GM18951 (cell line): ENCODE results near the gene CREB3.

Experiments
- POLR2A ChIP-seq: IDR thresholded peaks from 4 replicates; pipeline ENCODE4 v1.6.1; 2011; ENCODE audit warnings: mild to moderate bottlenecking; ENCODE audit not compliant: insufficient read length, insufficient read depth; ENCODE audit errors: extremely low read depth
- in situ Hi-C: fragments of 300-500 bp; cut with MboI; formaldehyde crosslinking; loops from one replicate; pipeline ENCODE4 v1.12.0; 2022; ENCODE audit warnings: low sequenced_read_pairs, mixed read lengths, inconsistent platforms; ENCODE audit not compliant: unreplicated experiment

The CREB3 gene

DNA sequence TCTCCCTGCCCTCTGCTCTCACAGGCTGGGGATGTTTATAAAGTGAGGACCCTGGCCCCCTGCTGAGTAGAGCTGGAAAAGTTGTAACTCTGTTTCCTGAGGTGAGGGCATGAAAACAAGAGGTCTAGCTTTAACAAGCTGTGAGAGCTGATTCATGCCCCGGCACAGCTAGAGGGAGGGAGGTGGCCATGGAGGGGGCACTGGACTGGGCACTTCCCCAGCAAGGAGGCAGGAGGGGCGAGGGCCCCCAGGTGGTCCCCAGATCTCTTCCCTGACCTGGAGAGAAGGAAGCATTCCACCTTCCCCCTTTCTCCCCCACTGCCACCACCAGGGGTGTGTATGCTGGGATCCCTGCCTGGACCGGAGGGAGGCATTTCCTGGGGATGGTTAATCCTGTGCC is 21.8 kb downstream of the CREB3 start, which contains the start of gene MSMP:
Gene MSMP, minus strand, starts transcription at position 13 of the 400 bp plus-strand sequence. CDS start 147 bp downstream, outside the sequence.
- no peak for TF ChIP-seq POLR2A
- in situ Hi-C loops = no loop called here

DNA sequence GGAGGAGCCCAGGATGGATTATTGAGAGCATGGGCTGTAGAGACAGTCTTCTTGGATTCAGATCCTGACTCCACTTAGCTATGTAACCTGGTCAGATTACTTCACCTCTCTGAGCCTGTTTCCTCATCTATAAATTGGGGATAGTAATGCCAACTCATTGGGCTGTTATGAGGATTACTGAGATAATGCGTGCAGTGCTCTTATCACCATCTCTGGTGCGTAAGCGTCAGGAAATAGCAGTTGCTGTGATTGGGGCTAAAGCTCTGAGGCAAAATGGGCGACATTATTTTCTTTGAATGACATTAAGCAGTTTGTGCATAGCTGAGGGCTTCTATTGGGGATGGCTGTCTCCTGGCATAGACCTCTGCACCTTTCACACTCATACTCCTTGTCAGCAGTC is 22.6 kb downstream of the CREB3 start:
- in situ Hi-C loops = no loop called here
- TF ChIP-seq POLR2A = no peak

DNA sequence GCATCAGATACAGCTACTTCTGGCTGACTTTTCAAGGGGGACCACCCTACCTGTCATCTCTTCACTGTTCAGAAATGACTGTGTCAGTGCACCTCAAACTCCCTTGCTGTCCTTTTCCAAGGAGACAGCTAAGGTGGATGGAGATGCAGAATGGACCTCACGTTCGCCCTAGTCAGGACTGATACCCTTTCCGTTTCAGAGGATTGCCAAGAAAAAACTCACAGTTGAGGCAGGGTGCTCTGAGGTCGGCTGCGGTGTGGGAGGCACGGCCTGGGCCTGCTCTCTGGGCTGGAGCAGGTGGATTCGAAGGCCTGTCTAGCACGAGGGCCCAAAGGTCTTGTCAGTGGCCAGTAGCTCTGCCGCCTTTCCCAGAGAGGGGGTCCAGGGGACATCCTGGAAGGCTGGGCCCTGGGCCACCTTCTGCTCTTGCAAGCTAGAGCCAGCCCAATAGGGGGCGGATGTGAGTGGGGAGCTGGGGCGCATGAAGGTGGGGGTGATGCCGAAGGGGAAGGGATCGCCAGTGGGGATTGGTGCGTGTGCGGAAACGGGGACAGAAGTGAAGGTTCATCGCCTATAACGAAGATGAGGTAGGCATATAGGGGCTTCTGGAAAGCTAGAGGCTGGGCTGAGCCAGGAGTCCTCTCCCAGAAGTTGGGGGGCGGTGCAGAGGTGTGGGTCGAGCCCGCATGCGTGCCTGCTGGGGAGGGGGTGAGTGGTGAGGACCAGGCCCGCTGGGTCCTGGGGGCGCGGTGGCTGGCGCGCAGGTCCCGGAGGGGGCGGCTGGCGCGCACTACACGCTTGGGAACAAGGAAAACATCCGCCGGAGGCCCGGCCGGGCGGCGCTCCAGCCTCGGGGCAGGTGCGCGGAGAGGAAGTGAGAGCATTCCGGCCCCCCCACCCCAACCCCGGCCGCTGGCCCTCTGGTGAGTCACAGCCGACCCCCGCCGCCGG is 24.1 kb downstream of the CREB3 start:
- in situ Hi-C loops = no loop called here
- peak; percentile 64 for TF ChIP-seq POLR2A

DNA sequence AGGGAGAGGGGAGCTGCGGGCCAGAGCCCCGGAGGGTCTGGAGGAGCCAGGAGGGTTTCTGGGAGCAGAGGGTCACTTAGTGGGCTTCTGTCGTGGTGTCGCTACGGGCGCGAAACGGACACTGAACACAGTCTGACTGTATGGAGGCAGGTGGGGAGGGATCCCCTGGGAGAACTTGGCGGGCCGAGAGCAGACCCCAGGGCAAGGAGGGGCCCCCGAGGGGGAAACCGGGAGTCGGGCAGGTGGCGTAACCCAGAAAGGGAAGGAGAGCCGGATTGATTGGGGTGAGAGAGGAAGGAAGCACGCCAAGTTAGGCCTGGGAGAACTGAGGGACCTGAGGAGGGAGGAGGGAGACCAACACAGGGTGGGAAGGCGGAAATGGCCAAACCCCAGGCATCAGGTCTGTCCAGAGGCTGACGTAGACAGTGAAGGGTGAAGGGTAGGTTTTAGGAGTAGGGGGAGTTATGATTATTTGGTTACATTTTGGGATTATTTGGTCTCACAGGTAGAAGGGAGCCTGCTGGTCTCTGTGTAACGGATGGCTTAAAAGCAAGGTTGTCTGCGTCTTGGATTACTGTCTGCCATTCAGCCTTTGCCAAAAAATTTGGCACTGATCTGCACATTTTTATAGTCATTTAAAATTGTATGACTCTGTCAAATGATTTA is 24.9 kb downstream of the CREB3 start:
- peak; percentile 58 for TF ChIP-seq POLR2A
- in situ Hi-C loops = no loop called here

DNA sequence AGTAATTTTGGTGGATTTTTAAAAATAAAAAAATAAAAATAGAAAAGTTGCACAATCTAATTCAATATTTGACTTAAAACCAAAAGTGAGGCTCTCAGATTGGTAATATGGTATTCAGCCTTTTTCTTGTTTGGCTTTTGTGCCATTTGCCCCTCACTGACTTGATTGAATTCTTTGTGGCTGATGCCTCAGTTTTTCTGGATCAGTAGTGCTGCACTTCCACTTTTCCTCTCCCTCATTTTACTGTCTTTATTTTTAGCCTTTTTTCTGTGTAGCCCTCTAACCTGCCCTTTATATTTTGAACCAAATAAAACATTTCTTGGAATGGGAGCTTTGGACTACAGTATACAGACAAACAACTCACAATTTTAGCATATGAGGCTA is 25.4 kb downstream of the CREB3 start:
- in situ Hi-C loops = no loop called here
- no peak for TF ChIP-seq POLR2A

DNA sequence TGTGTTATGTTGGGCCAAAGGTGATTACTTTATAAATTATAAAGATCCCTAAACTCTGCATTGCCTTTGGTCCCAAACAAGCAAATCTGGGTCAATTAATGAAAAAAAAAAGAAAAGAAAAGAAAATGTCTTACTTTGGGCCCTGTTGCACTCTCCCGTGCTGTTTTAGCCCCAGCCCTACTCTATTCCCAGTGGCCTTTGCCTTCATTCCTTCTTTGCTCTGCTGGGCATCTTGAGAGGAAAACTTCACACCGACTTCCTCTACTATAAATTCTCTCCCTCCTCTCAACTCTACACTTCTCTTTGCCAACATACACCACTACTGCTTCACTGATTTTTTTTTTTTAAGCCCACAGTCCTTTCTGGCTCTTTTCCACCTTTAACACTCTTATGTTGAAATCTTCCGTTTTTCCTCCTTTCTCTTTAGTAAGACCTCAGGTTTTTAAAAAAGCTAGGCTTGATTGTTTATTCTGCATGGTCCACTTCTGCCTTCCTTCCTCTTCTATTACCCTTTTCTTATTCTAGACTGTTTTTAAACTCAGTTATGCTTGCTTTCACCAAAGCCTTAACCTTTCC is 26.1 kb downstream of the CREB3 start:
- in situ Hi-C loops = no loop called here
- no peak for TF ChIP-seq POLR2A

DNA sequence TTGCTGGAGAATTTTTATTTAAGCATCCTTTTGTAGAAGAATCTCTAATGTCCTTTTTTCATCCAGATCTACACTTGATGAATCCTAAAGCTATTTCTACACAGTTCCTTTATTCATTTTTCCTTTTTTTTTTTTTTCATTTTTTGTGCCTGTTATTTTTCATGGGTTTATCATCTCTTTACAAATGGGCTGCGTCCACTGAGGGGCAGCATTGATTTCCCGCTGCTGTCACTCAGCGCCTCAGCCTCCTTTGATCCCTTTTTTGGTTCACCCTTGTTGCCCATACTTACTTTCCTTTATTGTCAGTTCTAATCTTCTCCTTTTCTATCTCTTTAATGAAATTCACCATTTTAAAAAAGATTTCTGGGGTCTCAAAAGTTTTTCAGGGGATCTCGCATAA is 27.3 kb downstream of the CREB3 start:
- in situ Hi-C loops = no loop called here
- TF ChIP-seq POLR2A = no peak

DNA sequence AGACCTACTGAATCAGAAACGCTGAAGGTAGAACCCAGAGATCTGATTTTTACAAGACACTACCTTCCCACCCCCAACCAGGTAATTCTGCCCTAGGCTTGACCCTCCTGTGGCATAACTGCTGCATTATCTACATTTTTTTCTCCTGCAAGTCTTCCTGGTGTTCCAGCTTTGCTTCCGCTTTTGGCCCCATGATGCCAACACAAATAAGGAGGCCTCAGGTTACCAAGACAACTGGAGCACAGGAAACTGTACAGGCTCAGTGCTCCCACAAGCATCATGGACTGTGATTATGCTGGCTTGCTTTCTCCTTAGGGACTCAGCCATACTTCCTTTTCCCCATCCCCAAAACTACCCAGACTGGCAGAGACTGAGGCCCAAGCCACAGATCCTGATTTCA is 28.2 kb downstream of the CREB3 start:
- in situ Hi-C loops = no loop called here

DNA sequence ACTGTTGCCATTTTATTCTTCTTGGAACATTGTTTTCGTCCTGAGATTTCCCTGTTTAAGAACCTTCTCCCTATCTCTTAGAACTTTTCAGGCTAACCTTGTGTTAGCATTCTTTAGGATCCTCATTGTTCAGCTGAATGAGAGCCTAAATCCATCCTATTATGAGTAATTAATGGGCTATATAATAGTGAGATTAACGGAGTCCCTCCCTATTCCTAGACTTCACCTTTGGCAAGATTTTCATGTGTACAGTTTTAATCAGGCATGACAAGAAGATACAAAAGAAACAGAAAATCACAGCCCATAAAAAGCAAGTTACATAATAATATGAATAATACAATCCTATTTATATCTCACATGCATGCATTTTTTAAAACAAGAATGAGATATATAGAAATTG is 30.7 kb downstream of the CREB3 start:
- TF ChIP-seq POLR2A = no peak
- in situ Hi-C loops = no loop called here

More for the DNA sequence above, 28.2 kb downstream of the CREB3 start:
- no peak for TF ChIP-seq POLR2A

DNA sequence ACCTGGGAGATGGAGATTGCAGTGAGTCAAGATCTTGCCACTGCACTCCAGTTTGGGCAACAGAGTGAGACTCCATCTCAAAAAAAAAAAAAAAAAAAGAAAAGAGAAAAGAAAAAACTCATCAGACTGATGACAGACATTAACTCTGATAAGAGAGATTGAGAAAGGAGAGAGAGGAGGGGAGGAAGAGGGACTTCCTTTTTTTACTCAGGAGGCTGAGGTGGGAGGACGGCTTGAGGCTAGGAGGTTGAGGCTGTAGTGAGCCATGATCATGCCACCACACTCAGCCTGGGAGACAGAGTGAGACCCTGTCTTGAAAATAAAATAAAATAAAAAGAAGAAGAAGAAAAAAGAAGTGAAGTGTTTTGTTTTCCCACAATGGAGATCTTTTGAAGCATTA is 31.3 kb downstream of the CREB3 start:
- in situ Hi-C loops = no loop called here
- no peak for TF ChIP-seq POLR2A

DNA sequence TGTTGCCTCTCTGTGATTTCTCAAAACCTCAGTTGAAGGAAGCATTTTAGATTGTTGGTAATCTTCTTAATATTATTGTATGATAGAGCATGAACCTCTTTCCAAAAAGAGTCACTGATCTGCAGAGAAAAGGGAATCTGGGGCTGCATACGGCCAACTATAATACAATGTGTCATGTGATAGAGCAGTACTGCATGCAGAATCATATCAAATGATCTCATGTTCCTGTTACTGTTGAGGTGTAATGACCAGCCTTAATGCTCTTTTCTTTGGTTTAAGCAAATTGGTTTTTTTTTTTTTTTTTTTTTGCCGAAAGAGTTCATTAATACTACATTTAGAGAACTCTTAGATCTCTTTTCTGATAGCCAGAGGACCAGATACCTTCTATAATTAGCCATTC is 34.5 kb downstream of the CREB3 start:
- in situ Hi-C loops = no loop called here

DNA sequence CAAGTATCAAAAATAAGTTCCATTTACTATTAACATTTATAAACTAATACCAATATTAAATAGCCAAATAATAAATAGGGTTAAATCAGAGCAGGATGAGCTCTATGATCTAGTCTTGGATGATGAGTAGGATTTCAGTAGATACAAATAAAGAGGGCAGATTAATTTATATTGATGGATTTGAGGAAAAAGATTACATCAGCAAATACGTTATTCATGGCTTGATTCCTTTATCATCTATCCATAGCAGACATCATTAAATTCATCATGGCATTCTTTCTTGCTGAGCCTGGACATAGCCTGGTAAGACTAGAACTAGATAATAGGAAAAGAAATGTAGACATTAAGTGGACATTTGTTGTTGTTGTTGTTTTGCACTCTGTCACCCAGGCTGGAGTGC is 35.0 kb downstream of the CREB3 start:
- in situ Hi-C loops = no loop called here
- TF ChIP-seq POLR2A = no peak

More for the DNA sequence above, 34.5 kb downstream of the CREB3 start:
- no peak for TF ChIP-seq POLR2A

DNA sequence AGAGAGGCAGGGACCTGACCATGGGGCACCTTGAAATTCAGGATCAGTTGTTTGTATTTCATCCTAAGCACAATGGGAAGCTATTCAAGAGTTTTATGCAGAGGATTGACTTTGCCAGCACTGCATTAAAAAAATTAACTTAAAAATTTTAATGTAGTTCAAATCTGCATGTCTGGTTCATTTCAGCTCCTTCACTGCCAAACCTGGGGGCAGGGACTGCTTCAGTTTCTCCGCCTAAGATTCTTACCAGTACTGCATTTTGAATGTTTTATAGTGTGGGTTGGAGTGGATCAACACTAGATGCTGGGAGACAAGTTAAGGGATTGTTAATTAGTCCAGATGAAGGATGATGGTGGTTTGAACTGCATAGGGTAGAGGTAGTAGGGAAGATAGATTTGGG is 37.3 kb downstream of the CREB3 start:
- no peak for TF ChIP-seq POLR2A
- in situ Hi-C loops = no loop called here
